ENCODE measurements around the gene SLC16A9.

GRCh38 chr10:59655309-59655708 lies 54.3 kb downstream of the SLC16A9 start:
- no peak for TF ChIP-seq CTCF (tag by site-specific recombination; IDR thresholded peaks at IDR 0.05)
- no peak for TF ChIP-seq ZBTB10 (tag by site-specific recombination; IDR thresholded peaks at IDR 0.05)
- no peak for TF ChIP-seq ZBTB6 (tag by site-specific recombination; IDR thresholded peaks at IDR 0.05)
- no peak for TF ChIP-seq ZBTB20 (tag by site-specific recombination; IDR thresholded peaks at IDR 0.05)
- TF ChIP-seq KLF10 (tag by site-specific recombination; IDR thresholded peaks at IDR 0.05) = no peak
- no peak for TF ChIP-seq ZNF747 (tag by site-specific recombination; IDR thresholded peaks at IDR 0.05)
- TF ChIP-seq ZNF692 (tag by site-specific recombination; IDR thresholded peaks at IDR 0.05) = no peak
- TF ChIP-seq ZBTB49 (tag by site-specific recombination; IDR thresholded peaks at IDR 0.05; ENCODE audit: low read depth) = no peak
- no peak for TF ChIP-seq ZNF16 (tag by site-specific recombination; IDR thresholded peaks at IDR 0.05; ENCODE audit: low read depth)
